NCI-H446 treated with DMSO at 0.1 percent for 48 hours (cell line): ENCODE results near the gene RELCH.

ENCODE experiments used
- DNase-seq: peaks from one replicate; lab custom pipeline; 2025; lab: John Stamatoyannopoulos, UW

Gene RELCH

GRCh38 chr18:62324917-62325805 lies 138.1 kb downstream of the RELCH start, which contains the start of gene TNFRSF11A:
TSS of gene TNFRSF11A (plus strand) at chr18:62325310. CDS start at chr18:62325353, 43 bp downstream.
- DNase-seq = peak; percentile 31

DNA sequence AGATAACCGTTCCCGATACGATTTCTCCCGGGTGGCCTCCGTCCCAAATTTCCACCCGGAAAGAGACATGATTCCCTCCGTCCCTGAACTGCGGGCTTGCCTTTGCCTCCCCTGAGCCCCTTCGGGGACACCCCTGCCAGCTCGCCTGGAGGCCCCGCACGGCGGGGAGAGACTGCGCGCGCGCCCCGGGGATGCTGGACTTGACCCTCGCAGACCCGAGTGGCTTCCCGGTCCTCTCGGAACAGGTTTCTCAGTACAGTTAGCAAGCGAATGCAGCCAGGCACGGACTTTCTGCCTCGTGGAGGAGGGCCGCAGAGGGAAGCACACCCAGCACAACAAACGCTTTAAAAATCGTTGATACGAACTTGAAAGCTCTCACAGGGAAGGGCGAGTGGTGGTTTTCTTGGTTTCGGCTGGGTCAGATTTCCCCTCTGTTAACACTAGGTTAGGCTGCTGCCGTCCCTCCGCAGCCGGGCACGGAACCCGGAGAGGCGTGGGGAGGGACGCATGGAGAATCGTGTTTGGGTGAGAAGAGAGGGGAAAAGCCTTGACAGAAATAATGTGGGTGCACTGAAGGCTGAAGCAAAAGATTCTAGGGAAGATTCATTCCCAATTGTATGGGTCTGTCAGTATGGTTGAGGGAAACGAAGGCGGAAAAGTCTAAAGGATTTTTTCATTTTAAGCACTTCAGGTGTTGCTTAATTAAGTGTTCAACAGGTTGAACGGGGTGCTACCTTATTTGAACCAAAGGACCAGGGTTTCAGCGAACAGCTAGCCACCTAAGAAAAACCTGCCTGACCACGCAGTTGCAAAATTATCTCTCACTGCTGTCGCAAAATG lies 139.0 kb downstream of the RELCH start:
- DNase-seq = no peak

- no peak for DNase-seq
These were observed 139.7 kb downstream of the RELCH start for GRCh38 chr18:62326646-62327348.

GRCh38 chr18:62327977-62328376 lies 140.9 kb downstream of the RELCH start:
- DNase-seq = no peak

DNA sequence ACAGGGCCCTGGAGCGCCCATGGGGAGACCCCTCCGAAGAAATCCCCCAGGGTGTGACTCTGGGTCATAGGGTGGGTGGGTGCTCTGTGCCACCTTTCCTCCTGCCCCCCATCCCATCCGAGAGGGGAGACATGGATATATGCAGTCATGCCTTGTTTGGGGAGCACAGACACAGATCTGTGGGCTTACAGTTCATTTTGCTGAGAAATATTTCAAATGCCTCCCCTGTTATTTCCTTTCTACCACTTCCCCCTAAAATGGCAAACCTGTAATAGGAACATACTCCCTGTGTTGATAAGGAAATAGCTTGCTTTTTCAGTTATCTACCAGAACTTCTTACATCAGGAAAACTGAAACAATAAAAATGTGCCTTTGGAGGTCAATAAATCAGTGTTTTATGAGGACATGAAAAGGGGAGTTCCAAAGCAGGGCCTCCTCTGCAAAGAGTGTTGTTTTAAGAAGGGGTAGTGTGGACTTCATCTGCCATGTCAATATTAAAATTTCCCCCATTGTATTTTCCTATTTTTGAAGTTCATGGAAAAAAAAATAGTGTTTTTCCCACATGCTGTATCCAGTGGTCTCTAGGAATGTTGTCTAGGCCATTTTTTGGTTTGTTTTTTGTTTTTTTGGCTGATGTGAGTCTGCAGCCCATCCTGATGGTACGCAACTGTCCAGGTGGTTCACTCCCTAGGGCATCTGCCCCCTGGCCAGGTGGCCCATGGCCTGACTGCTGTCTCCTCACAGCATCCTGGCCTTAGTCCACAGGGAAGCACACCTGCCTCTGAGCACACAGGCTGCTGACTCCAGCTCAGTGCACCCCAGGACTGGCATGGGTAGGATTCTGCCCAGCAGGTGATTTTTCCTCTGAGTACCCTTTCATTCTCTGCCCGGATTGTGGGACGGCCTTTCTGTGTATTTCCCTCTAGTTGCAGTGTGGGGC lies 141.8 kb downstream of the RELCH start:
- DNase-seq = no peak

GRCh38 chr18:62329691-62330454 lies 142.8 kb downstream of the RELCH start:
- no peak for DNase-seq

DNA sequence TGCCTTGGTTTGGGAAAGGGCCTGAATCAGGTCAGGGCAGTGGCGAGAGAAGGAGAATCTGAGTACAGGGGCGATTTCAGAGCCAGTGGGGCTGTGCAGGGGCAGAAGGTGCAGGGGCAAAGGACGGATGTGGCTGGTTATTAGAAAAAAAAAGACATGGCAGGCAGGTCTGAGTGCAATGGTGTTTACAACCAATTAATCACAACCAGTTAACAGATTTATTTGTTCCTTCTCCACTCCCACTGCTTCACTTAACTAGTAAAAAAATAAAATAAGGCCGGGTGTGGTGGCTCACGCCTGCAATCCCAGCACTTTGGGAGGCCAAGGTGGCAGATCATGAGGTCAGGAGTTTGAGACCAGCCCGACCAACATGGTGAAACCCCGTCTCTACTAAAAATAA lies 143.6 kb downstream of the RELCH start:
- no peak for DNase-seq

- DNase-seq = no peak
These were observed 144.7 kb downstream of the RELCH start for GRCh38 chr18:62331581-62332356.

GRCh38 chr18:62332431-62332830 lies 145.4 kb downstream of the RELCH start:
- no peak for DNase-seq

DNA sequence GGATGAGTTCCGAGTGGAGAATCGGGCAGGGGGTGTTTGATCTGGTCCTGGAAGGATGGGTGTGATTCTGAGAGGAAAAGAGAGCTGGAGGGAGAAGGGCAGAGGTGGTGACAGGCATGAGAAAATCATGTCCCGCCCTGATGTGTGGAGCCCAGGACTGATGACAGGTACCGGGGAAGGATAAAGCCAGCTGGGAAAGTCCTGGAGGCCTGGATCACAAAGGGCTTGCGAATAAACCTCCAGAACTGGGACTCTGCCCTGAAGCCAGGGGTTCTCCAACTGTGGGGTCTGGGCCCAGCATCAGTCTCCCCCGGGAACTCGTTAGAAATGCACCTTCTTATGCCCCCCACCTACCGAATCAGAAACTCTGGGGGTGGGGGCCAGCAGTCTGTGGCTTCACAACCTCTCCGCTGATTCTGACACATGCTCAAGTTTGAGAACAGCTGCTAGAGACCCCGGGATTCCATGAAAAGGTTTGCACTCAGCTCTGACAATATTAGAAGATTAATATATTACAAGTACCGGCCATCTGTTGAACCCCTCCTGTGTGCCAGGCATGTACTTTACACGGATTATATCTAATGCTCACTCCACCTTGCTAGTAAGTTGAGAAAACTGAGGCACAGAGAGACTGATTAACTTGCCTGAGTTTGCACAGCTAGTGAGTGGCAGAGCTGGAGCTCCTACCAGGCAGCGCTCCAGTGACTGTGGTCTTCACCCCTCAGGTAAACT lies 146.1 kb downstream of the RELCH start:
- DNase-seq = peak; percentile 40

GRCh38 chr18:62334120-62334519 lies 147.1 kb downstream of the RELCH start:
- no peak for DNase-seq

DNA sequence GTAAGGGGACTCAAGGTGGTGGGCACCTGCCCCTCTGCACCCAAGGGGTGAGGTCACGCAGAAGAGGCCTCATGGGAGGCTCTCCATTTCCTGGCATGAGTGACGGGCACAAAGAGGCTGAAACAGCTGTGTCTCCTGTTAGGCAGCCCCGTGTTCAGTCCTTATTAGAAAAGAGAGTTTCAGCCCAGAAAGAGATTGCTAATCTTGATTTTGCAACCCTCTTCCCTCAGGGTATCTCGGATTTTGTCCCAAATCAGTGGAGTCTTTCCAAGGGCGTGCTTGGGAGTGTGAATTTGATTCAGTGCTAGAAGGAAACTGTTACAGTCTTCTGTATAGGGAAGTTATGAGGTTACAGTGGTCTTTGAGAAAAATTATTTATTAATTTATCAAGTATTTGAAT lies 148.4 kb downstream of the RELCH start:
- DNase-seq = no peak

- DNase-seq = no peak
These were observed 149.6 kb downstream of the RELCH start for GRCh38 chr18:62336618-62337017.

DNA sequence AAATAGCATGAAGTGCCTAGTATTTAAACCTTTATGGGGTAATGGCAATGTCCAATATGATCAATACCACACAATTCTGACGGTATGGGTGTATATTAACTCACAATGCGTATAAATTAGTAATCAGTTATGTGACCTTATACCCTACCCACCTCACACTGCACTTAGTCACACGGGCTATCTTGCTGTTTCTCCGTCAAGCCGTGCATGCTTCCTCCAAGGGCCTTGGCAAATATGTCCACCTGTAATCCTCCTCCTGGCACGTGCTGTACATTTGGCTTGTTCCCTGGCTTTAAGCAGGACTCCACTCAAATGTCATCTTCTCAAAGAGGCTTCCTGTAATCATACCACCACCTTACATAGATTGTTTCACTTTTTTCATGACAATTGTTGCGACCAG lies 150.3 kb downstream of the RELCH start:
- no peak for DNase-seq

DNA sequence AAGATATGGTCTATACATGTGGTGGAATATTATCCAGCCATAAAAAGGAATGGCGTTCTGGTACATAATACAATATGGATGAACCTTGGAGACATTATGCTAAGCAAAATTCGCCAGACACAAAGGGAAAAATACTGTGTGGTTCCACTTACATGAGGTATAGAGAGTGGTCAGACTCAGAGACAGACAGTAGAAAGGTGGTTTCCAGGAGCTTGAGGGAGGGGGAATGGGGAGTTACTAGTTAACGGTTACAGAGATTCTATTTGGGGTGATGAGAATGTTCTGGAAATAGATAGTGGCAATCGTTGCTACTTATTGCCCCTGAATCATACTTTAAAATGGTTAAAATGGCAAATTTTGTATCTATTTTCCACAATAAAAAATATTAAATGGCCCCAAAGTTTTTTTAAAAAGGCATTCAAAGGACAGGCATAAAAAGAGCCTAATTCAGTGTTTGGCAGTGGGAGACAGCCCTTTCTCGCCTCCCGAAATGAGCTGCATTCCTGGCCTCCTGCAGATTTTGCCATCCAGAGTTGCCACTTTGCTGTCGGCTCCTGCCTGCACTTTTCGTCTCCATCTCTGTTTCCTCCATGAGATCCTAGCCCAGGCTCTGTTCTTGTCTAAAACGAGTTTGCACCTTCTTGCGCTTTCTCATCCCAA lies 151.5 kb downstream of the RELCH start:
- DNase-seq = no peak

DNA sequence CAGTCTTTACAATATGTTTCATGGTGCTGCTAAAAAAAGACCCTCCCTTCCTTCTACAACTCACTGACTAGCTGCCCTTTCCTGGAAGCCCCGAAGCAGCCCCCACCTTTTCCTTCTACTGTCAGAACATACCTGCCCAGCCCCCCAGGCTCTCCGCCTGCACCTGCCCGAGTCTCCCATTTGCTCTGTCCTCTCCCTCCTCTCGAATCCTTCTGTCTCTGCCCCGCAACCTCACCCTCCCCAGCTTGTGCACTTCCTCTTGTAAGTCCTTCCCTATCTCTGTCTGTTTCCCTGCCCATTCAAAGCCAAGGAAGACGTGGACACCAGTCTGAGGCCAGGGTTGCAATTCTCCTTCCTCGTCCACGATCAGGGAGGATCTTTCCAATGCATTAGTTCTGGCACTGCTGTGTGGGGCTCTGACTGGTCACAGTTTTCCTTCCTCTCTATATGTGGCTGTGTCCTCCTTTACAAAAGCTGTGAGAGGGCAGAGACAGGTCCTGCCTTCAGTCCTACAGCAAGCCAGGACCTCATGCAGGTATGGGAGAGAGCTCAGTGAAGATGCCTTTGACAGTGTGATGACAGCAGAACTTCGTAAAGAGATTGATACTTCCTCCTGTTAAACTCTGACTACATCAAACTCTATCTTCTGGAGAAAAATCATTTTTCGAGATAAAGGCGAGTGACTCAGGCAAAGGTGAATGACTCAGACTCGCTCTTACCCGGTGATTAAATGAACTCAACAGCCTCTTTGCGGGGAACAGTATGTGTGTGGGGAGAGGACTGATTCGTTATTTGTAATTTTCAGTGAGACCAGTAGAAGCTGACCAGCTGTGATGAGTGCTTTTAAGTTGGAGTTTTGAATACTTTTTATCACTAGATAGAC lies 152.3 kb downstream of the RELCH start:
- no peak for DNase-seq

GRCh38 chr18:62340996-62341395 lies 153.9 kb downstream of the RELCH start:
- no peak for DNase-seq
